Lower lobe of right lung (tissue), 2 donors: Measurements from ENCODE around the gene SPAG16. TPM values are rescaled to one million over a fixed set of nuclear protein-coding genes. Genes with fewer than 3 reads are reported as not detected.
"Not testable (repeated sequence)": the region's sequence is repeated elsewhere in the genome, so short reads cannot be mapped to it uniquely, and the experiment has no call there.

Source experiments
- ATAC-seq, 2 donors: fragments of 200-7000 bp; cut with Tn5 transposase; one replicate each; pipeline ENCODE4 v1.9.1; 2020 to 2022; ENCODE audit warnings: mild to moderate bottlenecking in 2 of 2, moderate library complexity in 2 of 2
- DNase-seq: peaks from one replicate; pipeline ENCODE4 v3.0.0-alpha.2; 2020
- H3K27ac ChIP-seq: fragments of 200-600 bp; one replicate; pipeline ENCODE4 v1.8.0; 2022
- H3K27me3 ChIP-seq: fragments of 200-600 bp; one replicate; pipeline ENCODE4 v1.8.0; 2022; ENCODE audit warnings: low read depth
- H3K36me3 ChIP-seq: fragments of 200-600 bp; one replicate; pipeline ENCODE4 v1.8.0; 2022; ENCODE audit warnings: mild to moderate bottlenecking
- H3K4me1 ChIP-seq: fragments of 200-600 bp; one replicate; pipeline ENCODE4 v1.8.0; 2022
- H3K4me3 ChIP-seq: fragments of 200-600 bp; one replicate; pipeline ENCODE4 v1.8.0; 2022; ENCODE audit warnings: mild to moderate bottlenecking
- H3K9me3 ChIP-seq: fragments of 200-600 bp; one replicate; pipeline ENCODE4 v1.8.0; 2022
- CTCF ChIP-seq: fragments of 200-600 bp; IDR thresholded peaks from one replicate; pipeline ENCODE4 v1.8.0; 2022; ENCODE audit warnings: antibody characterized with exemption, mild to moderate bottlenecking
- intact Hi-C: fragments of 100-400 bp; cut with DNase I; formaldehyde crosslinking; loops from one replicate; pipeline ENCODE4 v1.11.0; 2022
- total RNA-seq: library from RNA; stranded (reverse); fragmentation: NEBNext Ultra II Directional; extraction: Animal tissue kit (Norgen Biotek cat#: 25700); gene quantifications from one replicate; pipeline ENCODE4 v1.2.1, GENCODE V29; 2021
- donor health status: DM: no; HTN: yes; CAD: no; lungs with severe emphysema.

The SPAG16 gene
- total RNA-seq, 1 donor from 2014 or later: 16.7 TPM

- no peak for TF ChIP-seq CTCF
- Histone ChIP-seq H3K36me3 (no peaks in the 10 kb centered on the region), H3K27ac (no peak overlapping the region), H3K4me3 (no peak overlapping the region), H3K27me3 (no peaks in the 10 kb centered on the region), H3K4me1 (no peaks in the 10 kb centered on the region), H3K9me3 (peaks cover 37% of the 10 kb centered on the region)
- DNase-seq (no peak), ATAC-seq (no peak)
- intact Hi-C loops: no loop called here
Observed at GRCh38 chr2:213336253-213336770, 52.0 kb downstream of the SPAG16 start.

- Histone ChIP-seq H3K9me3 (no peaks in the 10 kb centered on the region), H3K36me3 (no peaks in the 10 kb centered on the region), H3K4me3 (no peak overlapping the region), H3K27me3 (no peaks in the 10 kb centered on the region), H3K27ac (no peak overlapping the region), H3K4me1 (no peaks in the 10 kb centered on the region)
- ATAC-seq (peak; percentile 29 to 61), DNase-seq (no peak)
- no peak for TF ChIP-seq CTCF
- intact Hi-C loops: no loop called here
Observed at GRCh38 chr2:213353419-213353818, 69.2 kb downstream of the SPAG16 start.

GRCh38 chr2:213376644-213377043, 92.4 kb downstream of the SPAG16 start:
- TF ChIP-seq CTCF: no peak
- ATAC-seq (no peak), DNase-seq (no peak)
- Histone ChIP-seq H3K4me3 (no peak overlapping the region), H3K9me3 (no peaks in the 10 kb centered on the region), H3K27me3 (no peaks in the 10 kb centered on the region), H3K4me1 (no peaks in the 10 kb centered on the region), H3K27ac (no peak overlapping the region), H3K36me3 (no peaks in the 10 kb centered on the region)
- intact Hi-C loops: no loop called here

GRCh38 chr2:213407027-213407426, 122.8 kb downstream of the SPAG16 start:
- H3K27me3 ChIP-seq, intact Hi-C loops, H3K27ac ChIP-seq, H3K36me3 ChIP-seq, H3K4me1 ChIP-seq, H3K4me3 ChIP-seq, H3K9me3 ChIP-seq, DNase-seq, ATAC-seq: not testable (repeated sequence)

GRCh38 chr2:213408426-213409070, 124.3 kb downstream of the SPAG16 start:
- H3K27ac ChIP-seq, H3K27me3 ChIP-seq, intact Hi-C loops, H3K36me3 ChIP-seq, H3K9me3 ChIP-seq, H3K4me1 ChIP-seq, DNase-seq, ATAC-seq, H3K4me3 ChIP-seq: not testable (repeated sequence)

- ATAC-seq, H3K9me3 ChIP-seq, DNase-seq, H3K4me1 ChIP-seq, H3K36me3 ChIP-seq, H3K27me3 ChIP-seq, H3K27ac ChIP-seq, H3K4me3 ChIP-seq, intact Hi-C loops: not testable (repeated sequence)
Observed at GRCh38 chr2:213410687-213411086, 126.4 kb downstream of the SPAG16 start.

- DNase-seq (no peak), ATAC-seq (no peak)
- no peak overlapping the region for H3K4me3 ChIP-seq
- no peaks in the 10 kb centered on the region for H3K4me1 ChIP-seq
- H3K9me3 ChIP-seq: no peaks in the 10 kb centered on the region
- intact Hi-C loops: no loop called here
- no peak for TF ChIP-seq CTCF
- no peaks in the 10 kb centered on the region for H3K27me3 ChIP-seq
- H3K27ac ChIP-seq: no peak overlapping the region
- H3K36me3 ChIP-seq: no peaks in the 10 kb centered on the region
Observed at GRCh38 chr2:213411582-213412289, 127.5 kb downstream of the SPAG16 start.
